Globus pallidus (tissue), 1 donor: ENCODE data around the gene IQCN.

Experiments
- DNase-seq: peaks from one replicate; pipeline ENCODE4 v3.0.0-alpha.2; 2015; ENCODE audit warnings: low spot score

Gene IQCN

DNA sequence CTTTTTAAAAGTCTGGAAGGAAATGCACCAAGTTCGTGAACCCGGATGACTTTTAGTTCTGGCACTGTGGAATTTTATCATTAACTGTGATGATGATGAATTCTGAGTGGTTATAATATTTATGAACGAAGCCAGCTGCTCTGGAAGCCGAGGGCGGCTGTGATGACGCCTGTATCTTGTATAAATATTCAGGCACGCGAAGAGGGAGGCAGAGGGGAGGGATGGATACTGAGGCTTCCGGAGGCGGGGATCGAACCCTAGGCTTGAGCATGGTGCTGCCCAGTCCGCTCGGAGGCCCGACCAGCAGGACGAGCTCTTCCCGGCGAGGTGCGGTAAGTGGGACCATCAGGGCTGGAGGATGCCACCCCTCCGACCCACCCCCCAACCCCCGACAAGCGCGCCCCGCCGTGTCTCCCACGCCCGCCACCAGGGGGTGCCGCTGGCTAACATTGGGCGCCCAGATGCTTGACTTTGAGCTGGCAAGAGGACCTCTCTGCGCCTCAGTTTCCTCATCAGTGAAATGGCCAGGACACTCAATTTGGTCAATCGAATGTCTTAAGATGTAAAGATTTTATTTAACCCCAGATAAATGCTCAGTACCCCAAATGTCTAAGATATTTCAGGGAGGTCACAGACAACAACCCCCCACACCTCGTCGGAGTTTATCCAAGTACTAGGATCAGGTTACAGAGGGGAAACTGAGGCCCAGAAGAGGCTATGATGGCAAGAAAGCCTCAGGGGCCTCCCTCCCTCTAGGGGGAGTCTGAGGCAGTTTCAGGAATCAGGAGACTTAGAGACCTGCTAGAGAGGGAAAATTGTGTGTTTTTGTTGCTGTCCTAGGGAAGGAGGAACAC, 65.9 kb downstream of the IQCN start:
- DNase-seq: no peak
